ENCODE results near the gene PRKAG2. TPM values are rescaled to one million over a fixed set of nuclear protein-coding genes. Genes with fewer than 3 reads are reported as not detected.

Gene PRKAG2
- total and polyA plus RNA-seq, 4 donors: 3.6 to 25.1 (median 16.8) TPM

GRCh38 chr7:151763420-151763984, 113.4 kb downstream of the PRKAG2 start:
- peaks cover 0 to 8% (median 6%) of the 10 kb centered on the region in 4 donors for H3K36me3 ChIP-seq (ENCODE audit: control insufficient read depth in 4 of 4, insufficient read depth in 3 of 4, low read depth in 1 of 4, low read length in 3 of 4)
- H3K9me3 ChIP-seq (ENCODE audit: control insufficient read depth in 4 of 4, low read length in 3 of 4): no peaks in the 10 kb centered on the region
- H3K27ac ChIP-seq (ENCODE audit: low read depth in 1 of 2, low read length in 2 of 2): no peak overlapping the region
- peaks cover 0 to 2% (median 0%) of the 10 kb centered on the region in 4 donors for H3K4me1 ChIP-seq (ENCODE audit: control insufficient read depth in 4 of 4, insufficient read depth in 4 of 4, low read length in 3 of 4)
- no peak for DNase-seq (ENCODE audit: low spot score)
- H3K27me3 ChIP-seq (ENCODE audit: control insufficient read depth in 4 of 4, insufficient read depth in 4 of 4, low read length in 3 of 4): no peaks in the 10 kb centered on the region
- no peak for TF ChIP-seq HNF4A (conservative IDR thresholded peaks at IDR 0.05)
- TF ChIP-seq TAF1 (conservative IDR thresholded peaks at IDR 0.05): no peak
- no peak for TF ChIP-seq NR2F2 (IDR thresholded peaks at IDR 0.05)
- no peak for TF ChIP-seq SP1 (IDR thresholded peaks at IDR 0.05)
- no peak for TF ChIP-seq MAX (IDR thresholded peaks at IDR 0.05)
- TF ChIP-seq HNF4G (IDR thresholded peaks at IDR 0.05): no peak
- TF ChIP-seq, protein P1, sequence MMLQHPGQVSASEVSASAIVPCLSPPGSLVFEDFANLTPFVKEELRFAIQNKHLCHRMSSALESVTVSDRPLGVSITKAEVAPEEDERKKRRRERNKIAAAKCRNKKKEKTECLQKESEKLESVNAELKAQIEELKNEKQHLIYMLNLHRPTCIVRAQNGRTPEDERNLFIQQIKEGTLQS (IDR thresholded peaks at IDR 0.05): no peak
- TF ChIP-seq, protein P2, sequence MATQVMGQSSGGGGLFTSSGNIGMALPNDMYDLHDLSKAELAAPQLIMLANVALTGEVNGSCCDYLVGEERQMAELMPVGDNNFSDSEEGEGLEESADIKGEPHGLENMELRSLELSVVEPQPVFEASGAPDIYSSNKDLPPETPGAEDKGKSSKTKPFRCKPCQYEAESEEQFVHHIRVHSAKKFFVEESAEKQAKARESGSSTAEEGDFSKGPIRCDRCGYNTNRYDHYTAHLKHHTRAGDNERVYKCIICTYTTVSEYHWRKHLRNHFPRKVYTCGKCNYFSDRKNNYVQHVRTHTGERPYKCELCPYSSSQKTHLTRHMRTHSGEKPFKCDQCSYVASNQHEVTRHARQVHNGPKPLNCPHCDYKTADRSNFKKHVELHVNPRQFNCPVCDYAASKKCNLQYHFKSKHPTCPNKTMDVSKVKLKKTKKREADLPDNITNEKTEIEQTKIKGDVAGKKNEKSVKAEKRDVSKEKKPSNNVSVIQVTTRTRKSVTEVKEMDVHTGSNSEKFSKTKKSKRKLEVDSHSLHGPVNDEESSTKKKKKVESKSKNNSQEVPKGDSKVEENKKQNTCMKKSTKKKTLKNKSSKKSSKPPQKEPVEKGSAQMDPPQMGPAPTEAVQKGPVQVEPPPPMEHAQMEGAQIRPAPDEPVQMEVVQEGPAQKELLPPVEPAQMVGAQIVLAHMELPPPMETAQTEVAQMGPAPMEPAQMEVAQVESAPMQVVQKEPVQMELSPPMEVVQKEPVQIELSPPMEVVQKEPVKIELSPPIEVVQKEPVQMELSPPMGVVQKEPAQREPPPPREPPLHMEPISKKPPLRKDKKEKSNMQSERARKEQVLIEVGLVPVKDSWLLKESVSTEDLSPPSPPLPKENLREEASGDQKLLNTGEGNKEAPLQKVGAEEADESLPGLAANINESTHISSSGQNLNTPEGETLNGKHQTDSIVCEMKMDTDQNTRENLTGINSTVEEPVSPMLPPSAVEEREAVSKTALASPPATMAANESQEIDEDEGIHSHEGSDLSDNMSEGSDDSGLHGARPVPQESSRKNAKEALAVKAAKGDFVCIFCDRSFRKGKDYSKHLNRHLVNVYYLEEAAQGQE (IDR thresholded peaks at IDR 0.05): no peak
- no peak for TF ChIP-seq CTCF (IDR thresholded peaks at IDR 0.05; ENCODE audit: low read depth, low read length, missing input control)
- no peak for TF ChIP-seq EGR1 (IDR thresholded peaks at IDR 0.05; ENCODE audit: low read depth in 2 of 2)
- TF ChIP-seq FOXA2 (IDR thresholded peaks at IDR 0.05): no peak
- no peak for TF ChIP-seq FOXA1 (IDR thresholded peaks at IDR 0.05)
- TF ChIP-seq JUND (IDR thresholded peaks at IDR 0.05): no peak
- no peak for TF ChIP-seq RAD21 (IDR thresholded peaks at IDR 0.05)
- no peak for TF ChIP-seq YY1 (IDR thresholded peaks at IDR 0.05)
- TF ChIP-seq, protein P3, sequence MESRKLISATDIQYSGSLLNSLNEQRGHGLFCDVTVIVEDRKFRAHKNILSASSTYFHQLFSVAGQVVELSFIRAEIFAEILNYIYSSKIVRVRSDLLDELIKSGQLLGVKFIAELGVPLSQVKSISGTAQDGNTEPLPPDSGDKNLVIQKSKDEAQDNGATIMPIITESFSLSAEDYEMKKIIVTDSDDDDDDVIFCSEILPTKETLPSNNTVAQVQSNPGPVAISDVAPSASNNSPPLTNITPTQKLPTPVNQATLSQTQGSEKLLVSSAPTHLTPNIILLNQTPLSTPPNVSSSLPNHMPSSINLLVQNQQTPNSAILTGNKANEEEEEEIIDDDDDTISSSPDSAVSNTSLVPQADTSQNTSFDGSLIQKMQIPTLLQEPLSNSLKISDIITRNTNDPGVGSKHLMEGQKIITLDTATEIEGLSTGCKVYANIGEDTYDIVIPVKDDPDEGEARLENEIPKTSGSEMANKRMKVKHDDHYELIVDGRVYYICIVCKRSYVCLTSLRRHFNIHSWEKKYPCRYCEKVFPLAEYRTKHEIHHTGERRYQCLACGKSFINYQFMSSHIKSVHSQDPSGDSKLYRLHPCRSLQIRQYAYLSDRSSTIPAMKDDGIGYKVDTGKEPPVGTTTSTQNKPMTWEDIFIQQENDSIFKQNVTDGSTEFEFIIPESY (IDR thresholded peaks at IDR 0.05): no peak
- TF ChIP-seq RXRA (IDR thresholded peaks at IDR 0.05): no peak
- TF ChIP-seq GABPA (IDR thresholded peaks at IDR 0.05 in 1 of 2, conservative IDR thresholded peaks at IDR 0.05 in 1 of 2): no peak
- no peak overlapping the region for H3K9ac ChIP-seq (ENCODE audit: low read depth in 1 of 2, low read length in 2 of 2)
- WGBS: 92% methylated on average over 13 of the region's 13 CpGs
- H3K4me3 ChIP-seq (ENCODE audit: low read depth in 1 of 3, low read length in 3 of 3): no peak overlapping the region
